GM21737 (cell line): Measurements from ENCODE around the gene PLK1.
"Not testable (repeated sequence)": the region's sequence is repeated elsewhere in the genome, so short reads cannot be mapped to it uniquely, and the experiment has no call there.

Experiments used
- ATAC-seq: cut with Tn5 transposase; IDR thresholded peaks from one replicate; pipeline ENCODE4 v1.9.1; 2021; ENCODE audit warnings: mild to moderate bottlenecking, moderate library complexity; ENCODE audit not compliant: unreplicated experiment

PLK1 gene

DNA sequence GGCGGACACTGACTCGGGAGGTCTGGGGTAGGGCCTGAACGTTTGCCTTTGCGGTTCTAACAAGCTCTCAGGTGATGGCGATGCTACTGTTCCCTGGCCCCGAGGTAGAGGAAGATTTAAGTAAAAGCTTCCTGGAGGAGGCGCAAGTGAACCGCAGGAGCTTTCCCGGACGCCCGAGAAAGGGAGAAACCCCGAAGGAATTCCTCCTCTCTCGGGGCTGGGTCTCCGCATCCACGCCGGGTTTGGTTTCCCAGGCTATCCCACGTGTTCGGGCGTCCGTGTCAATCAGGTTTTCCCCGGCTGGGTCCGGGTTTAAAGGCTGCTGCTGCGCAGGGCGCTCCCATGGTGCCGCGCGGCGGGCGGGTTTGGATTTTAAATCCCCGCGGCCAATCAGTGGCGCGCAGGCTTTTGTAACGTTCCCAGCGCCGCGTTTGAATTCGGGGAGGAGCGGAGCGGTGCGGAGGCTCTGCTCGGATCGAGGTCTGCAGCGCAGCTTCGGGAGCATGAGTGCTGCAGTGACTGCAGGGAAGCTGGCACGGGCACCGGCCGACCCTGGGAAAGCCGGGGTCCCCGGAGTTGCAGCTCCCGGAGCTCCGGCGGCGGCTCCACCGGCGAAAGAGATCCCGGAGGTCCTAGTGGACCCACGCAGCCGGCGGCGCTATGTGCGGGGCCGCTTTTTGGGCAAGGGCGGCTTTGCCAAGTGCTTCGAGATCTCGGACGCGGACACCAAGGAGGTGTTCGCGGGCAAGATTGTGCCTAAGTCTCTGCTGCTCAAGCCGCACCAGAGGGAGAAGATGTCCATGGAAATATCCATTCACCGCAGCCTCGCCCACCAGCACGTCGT is at the start of gene PLK1:
PLK1 (plus strand) TSS at position 460 of the 844 bp plus-strand sequence; CDS start at position 504, 44 bp downstream.
- peak; percentile 78 for ATAC-seq

GRCh38 chr16:23629516-23629915 is 49.2 kb upstream of the PLK1 start:
- no peak for ATAC-seq

- not testable (repeated sequence) for ATAC-seq
Measured at GRCh38 chr16:23631874-23632273, 46.8 kb upstream of the PLK1 start.

- no peak for ATAC-seq
Measured at GRCh38 chr16:23634461-23635036, 44.1 kb upstream of the PLK1 start.

GRCh38 chr16:23635958-23636357 is 42.7 kb upstream of the PLK1 start:
- ATAC-seq = no peak

DNA sequence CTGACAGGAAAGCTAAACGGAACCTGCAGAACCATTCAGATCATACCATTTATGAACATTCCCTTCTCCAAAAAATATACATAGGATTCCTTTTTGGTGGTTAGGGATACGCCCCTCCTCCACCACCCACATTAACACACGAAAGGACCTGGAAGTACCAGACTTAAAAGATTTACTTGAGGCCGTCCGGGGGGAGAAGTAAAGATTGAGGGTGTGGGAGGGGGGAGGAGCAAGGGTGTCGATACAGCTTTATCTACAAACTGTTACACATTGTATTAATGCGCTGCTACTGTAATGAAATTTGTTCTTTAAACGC is 38.1 kb upstream of the PLK1 start:
- no peak for ATAC-seq

DNA sequence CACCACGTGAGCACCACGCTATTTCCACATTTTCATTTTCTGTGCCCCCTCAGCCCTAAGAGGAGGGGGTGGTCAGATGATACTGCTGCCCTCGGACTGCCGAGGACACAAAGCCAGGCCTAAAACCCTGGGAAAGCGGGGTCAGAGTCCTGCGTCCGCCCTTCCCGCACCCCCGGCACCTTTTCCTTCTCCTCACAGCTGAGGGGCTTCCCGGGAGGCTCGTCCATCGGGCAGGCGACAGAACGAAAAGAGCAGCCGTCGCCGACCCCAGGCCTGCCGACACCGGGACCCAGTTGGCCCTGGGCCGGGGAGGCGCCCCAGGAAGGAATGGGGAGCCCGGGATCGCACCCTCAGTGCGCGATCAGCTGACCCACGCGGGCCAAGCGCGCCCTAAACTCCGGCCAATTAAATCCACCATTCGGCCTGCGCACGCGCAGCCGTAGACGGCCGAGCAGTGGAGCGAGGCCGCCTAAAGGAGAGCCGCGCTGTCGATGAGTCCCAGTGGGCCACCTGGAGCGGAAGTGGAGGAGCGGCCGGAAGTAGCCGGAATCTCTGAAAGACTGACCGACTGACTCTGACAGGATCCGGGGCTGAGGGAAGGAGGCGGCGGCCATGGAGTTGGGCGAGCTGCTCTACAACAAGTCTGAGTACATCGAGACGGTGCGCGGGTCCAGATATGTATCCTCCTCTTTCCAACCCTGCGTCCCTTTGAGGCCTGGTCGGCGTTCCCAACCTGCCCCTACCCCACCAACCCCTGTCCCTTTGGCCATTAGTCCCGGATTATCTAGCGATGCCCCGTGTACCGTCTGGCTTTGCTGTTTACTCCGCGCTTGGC is 37.5 kb upstream of the PLK1 start, which contains the start of the genes DCTN5 and PALB2:
DCTN5 (plus strand) TSS at position 536 of the 835 bp plus-strand sequence; CDS start at position 613, 77 bp downstream.
PALB2 (minus strand) TSS at position 380 of the 835 bp plus-strand sequence; CDS start at position 227, 153 bp downstream.
- peak; percentile 94 for ATAC-seq

DNA sequence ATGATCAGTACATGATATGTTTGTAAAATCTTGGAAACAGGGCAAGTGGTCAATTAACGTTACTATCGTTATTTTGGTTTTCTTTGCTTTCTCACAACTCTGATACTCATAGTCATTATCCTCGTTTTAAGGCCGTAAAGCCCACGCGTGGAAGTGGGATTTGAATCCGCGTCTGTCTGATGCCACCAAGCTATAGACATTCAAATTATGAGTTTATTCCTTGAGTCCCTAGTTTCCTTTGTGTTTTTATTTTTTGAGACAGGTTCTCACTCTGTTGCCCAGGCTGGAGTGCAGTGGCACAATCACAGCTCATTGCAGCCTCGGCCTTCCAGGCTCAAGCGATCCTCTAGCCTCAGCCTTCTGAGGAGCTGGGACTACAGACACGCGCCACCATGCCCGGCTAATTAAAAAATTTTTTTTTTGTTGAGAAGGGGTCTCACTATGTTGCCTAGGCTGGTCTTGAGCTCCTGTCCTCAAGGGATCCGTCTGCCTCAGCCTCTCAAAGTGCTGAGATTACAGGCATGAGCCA is 36.4 kb upstream of the PLK1 start:
- ATAC-seq = no peak

- ATAC-seq = no peak
Measured at GRCh38 chr16:23650674-23651416, 27.8 kb upstream of the PLK1 start.

DNA sequence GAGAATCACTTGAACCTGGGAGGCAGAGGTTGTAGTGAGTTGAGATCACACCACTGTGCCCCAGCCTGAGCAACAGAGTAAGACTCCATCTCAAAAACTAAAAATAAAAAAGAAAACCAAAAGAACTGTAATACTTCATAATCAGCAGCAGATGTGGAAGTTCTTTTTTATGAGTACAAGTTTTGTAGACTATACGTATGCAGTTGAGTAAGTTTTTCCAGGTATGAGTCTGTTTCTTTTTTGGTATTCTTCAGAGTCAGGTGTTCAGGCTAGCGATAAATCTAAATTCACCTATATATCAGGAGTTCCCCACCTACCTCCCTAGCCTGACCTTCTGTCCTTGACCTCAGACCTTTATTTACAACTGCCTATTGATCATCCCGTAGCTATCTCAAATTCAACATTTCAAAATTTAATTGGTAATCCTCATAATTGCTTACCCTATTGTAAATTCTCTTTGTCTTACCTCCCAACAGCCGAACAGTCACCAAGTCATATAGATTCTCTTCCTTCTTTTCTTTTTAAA is 26.7 kb upstream of the PLK1 start:
- no peak for ATAC-seq

GRCh38 chr16:23663918-23664317 is 14.8 kb upstream of the PLK1 start:
- ATAC-seq = no peak

GRCh38 chr16:23666571-23667354 is 11.9 kb upstream of the PLK1 start:
- ATAC-seq = no peak

GRCh38 chr16:23667355-23667659 is 11.4 kb upstream of the PLK1 start:
- no peak for ATAC-seq

- ATAC-seq = no peak
Measured at GRCh38 chr16:23668225-23668624, 10.5 kb upstream of the PLK1 start.

DNA sequence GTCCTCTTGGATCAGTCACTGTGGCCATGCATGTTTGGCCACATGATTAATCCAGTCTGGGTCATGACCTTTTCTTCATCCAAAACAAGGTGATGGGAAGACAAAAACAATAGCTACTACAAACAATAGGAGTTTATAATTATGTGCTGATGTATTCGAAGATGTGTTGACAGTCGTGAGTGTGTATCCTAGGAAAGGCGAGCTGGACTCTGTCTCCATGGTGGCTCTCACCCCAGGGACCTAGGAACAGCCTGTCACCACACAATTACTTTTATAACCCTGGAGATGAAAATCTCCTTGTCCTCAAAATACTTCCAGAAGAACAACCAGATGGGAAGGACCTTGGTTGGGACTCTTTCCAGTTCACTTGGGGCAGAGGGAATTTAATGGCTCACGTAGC is 9.8 kb upstream of the PLK1 start:
- ATAC-seq = no peak

DNA sequence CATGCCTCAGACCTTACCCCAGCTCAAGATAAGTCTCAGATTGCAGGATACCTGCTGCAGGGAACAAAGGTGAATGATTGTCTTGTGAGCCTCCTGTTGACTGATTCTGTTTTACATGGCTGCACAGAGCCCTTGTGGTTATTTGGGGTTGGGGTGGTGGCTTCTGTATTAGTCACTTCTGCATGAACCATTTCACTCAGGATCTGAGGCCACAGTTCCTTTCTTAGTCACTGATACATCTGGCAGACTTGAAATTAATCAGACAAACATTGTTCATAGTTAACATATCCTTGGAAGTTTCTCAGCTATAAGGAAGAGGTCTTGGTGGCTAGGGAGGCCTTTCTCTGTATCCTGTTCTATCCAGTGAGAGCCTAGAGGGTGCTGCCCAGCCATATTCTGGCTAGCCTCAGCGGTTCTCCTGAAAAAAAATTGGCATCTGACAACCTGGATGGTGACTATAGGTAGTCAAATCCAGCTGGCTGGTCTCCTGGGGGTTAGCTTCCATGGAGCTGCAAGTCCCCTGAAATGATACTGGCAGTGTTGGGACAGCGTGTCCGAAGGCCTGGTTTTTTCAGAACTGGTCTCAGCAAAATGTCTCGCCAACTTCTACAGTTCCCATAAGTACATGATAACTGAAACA is 8.4 kb upstream of the PLK1 start:
- ATAC-seq = peak; percentile 86

GRCh38 chr16:23673971-23674614 is 4.6 kb upstream of the PLK1 start:
- ATAC-seq = no peak

DNA sequence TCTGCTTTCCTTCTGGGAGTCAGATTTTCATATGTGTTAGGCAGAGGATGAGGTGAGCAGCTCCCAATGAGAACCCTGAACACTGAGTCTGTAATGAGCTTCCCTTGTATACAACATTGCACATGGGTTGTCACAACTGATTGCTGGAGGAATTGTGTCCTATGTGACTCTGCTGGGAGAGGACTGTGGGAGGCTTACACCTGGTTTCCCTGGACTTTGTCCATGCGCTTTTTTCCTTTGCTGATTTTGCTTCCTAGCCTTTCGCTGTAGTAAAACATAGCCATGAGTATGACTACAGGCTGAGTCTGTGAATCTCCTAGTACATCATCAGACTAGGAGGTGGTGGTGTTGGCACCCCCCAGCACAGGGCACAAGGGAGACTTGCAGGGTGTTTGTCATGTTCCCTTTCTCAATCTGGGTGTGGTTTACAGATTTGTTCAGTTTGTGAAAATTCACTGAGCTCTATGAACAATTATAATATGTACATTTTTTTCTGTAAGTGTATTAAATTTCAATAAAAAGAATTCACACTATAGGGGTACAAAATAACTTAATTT is 1.7 kb upstream of the PLK1 start:
- ATAC-seq = no peak
